Measurements from ENCODE around the gene HTATSF1.

HTATSF1 gene

GRCh38 chrX:136497556-136498052 lies at the start of gene HTATSF1:
Gene HTATSF1 (plus strand): TSS chrX:136497592. CDS start chrX:136497685, 93 bp downstream.
- DNase-seq: no peak

DNA sequence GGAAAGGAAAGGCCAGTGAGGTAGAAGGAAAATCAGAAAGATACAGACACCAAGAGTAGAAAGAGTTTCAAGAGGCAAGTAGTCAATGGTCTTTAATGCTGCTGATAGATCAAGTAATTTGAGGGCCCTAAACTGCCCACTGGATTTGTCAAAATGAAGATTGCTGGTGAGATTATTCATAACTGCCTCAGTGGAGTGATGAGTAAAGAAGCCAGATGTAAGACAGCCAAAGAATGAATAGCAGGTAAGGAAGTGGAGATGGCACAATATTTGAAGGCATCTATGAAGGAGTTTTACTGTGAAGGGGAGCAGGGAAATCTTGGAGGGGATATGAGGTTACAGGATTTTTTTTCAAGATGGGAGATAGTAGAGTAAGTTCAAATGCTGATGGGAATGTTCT lies 49.4 kb upstream of the HTATSF1 start:
- DNase-seq: no peak

DNA sequence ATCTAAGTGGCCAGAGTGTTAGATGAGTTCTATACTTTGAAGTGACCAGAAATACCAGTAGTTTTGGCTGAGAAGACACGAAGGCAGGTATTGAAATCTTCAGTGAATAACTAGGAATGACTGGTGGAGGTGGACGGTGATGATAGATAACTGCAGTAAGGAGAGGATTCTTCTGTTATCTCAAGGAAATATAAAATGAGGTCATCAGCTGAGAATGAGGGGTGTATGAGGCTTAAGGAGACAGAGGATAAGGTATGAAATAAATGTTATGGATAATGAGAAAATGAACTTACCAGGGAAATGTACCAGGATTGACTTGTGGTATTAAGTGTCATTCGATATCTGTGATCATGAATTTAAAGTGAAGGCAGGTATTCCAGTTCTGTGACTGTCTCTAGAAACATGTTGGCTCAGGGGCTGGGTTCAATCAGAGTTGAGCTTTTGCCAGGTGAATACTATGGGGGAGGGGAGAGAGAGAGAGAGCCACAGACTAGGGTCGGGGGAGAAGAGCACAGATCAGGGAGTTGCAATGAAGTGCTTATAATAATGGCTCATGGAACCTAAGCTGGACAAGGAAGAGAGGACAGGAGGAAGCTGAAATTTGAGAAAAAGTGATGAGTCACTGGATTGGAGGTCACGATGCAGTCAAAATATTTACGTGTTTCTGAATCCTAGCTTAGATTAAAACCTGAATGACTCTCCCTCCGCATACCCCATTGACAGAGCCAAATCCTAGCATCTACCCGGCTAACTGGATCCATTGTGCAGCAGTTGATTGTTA lies 47.2 kb upstream of the HTATSF1 start:
- DNase-seq: no peak

DNA sequence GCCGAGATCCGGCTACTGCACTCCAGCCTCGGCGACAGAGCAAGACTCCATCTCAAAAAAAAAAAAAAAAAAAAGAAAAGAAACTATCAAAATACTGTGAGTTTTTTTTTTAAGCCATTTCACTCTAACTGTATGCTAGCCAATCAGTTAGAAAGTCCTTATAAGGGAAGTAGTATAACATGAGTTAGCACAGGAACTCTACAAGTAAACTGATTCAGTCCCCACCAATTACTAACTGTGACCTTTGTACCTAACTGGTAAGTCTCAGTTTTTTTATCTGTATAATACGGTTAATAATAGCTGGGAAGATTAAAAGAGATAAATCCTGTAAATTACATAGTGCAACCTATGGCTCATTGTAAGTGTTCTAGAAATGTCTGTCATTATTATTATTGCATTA lies 44.8 kb upstream of the HTATSF1 start:
- DNase-seq: no peak

DNA sequence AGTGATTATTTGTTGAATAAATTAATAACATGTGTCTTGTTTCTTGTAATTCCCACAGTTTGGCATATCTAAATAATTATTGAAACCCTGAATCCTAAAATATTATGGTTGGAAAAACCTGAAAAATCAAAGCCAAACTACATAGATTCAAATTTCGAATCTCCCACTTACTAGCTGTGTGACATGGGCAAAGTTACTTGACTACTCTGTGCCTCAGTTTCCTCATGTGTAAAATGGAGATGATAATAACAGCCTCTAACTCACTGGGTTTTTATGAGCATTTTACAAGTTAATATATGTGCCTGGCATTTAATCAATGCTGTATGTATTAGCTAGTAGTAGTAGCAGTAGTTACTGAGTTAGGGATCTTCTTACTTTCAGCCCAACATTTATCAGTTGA lies 44.3 kb upstream of the HTATSF1 start:
- DNase-seq: no peak

GRCh38 chrX:136453771-136454170 lies 43.6 kb upstream of the HTATSF1 start:
- no peak for DNase-seq

DNA sequence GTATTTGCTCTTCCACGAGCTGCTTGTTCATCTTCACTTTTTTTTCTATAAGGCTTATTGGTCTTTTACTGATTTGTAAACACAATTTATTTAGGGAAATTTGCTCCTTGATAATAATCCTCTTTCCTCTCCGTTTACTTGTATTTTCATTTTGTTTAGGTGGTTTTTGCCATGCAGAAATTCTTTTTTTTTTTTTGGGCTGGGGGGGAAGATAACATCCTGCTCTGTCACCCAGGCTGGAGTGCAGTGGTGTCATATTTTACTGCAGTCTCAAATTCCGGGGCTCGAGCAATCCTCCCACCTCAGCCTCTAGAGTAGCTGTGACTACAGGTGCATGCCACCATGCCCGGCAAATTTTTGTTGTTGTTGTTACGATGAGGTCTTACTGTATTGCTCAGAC lies 41.3 kb upstream of the HTATSF1 start:
- DNase-seq: no peak

- DNase-seq: no peak
Observed at GRCh38 chrX:136457303-136457917, 40.0 kb upstream of the HTATSF1 start.

GRCh38 chrX:136464589-136464988 lies 32.8 kb upstream of the HTATSF1 start:
- DNase-seq: no peak

- DNase-seq: no peak
Observed at GRCh38 chrX:136467303-136467702, 30.1 kb upstream of the HTATSF1 start.

DNA sequence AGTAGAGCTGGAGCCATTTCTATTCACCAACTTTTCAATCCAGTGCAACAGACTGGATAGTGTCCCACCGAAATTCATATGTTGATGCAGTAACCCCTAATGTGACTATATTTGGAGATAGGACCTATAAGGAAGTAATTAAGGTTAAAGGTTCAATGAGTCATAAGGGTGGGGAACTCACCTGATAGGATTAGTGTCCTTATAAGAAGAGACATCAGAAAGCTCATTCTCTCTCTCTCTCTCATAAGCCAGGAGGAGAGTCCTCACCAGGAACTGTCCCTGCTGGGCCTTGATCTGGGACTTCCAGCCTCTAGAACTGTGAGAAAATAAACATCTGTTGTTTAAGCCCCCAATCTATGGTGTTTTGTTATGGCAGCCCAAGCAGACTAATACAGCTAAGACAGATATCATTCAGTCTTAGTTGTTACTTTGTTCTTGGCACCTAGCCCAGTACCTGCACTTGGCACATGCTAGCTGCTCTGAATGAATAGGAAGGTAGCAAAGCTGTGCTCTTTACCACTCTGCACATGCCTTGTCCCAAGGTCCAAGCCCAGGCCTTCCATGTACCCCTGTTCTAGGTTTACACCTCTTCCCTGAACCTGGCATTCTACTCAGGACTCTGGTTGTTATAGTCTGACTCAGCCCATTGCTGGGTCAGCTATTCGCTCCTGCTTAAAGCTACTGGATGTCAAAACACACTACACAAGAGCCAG lies 28.8 kb upstream of the HTATSF1 start:
- no peak for DNase-seq

- no peak for DNase-seq
Observed at GRCh38 chrX:136473663-136474062, 23.7 kb upstream of the HTATSF1 start.

GRCh38 chrX:136475236-136475635 lies 22.2 kb upstream of the HTATSF1 start:
- no peak for DNase-seq

GRCh38 chrX:136476501-136476900 lies 20.9 kb upstream of the HTATSF1 start:
- DNase-seq: no peak

GRCh38 chrX:136477026-136477425 lies 20.4 kb upstream of the HTATSF1 start:
- DNase-seq: no peak

DNA sequence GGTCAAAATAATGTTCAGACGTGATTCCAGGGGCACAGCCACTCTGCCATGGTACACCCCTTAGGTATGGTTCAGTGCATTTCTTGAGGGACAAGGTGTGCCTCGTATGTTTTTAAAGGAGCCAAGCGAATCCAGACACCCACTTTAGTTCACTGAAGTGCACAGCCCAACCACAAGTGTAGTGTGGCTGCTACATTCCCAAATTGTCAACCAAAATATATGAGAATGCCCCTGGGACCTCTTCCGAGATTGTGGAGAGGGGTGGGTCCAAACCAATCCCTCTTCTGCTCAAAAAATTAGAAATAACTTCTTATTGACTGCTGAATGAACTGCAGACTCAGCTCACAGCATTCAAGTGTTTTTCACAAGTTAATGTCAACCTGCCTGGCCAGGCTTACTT lies 17.0 kb upstream of the HTATSF1 start:
- DNase-seq: no peak

GRCh38 chrX:136487647-136488046 lies 9.7 kb upstream of the HTATSF1 start, which contains the start of gene BRS3:
Gene BRS3 (plus strand): TSS chrX:136487947. CDS start chrX:136488115, 168 bp downstream.
- DNase-seq: no peak

DNA sequence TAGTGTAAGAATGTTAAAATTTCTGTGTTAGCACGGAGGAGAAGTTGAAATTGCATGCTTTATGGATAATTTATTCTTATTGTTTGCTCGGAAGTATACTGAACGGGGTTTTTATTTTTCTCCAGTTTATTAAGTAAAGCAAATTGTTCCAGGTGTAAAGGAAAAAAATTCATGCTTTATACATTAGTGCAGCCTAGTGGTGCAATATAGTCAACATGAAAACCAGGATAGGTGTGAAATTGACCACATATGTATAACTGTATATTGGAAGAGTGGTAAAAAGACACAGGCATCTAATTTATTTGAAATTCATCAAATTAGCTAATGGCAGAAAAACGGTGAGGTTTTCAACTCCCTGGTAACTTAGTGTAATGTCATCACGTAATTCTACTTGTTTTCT lies 8.7 kb upstream of the HTATSF1 start:
- DNase-seq: no peak

- no peak for DNase-seq
Observed at GRCh38 chrX:136491832-136492231, 5.6 kb upstream of the HTATSF1 start.

DNA sequence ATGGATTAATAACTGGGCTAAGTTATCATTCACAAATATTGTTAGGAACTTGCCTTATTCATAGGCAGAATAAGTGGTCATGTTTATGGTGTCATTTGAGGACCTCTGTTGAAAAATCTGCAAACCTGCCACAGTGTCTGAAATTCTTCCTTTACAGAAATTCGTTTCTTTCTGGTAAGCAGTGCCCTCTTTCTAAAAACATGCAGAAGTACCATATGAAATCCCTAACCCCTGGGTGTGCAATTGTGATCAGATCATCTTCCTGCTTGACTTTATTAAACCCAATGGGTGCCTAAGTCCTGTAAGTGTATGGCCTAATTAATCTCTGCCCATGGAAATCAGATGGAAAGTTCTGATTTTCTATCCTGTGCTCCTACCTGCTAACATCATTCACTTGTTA lies 4.4 kb upstream of the HTATSF1 start:
- DNase-seq: no peak

- DNase-seq: no peak
Observed at GRCh38 chrX:136495043-136495442, 2.3 kb upstream of the HTATSF1 start.

DNA sequence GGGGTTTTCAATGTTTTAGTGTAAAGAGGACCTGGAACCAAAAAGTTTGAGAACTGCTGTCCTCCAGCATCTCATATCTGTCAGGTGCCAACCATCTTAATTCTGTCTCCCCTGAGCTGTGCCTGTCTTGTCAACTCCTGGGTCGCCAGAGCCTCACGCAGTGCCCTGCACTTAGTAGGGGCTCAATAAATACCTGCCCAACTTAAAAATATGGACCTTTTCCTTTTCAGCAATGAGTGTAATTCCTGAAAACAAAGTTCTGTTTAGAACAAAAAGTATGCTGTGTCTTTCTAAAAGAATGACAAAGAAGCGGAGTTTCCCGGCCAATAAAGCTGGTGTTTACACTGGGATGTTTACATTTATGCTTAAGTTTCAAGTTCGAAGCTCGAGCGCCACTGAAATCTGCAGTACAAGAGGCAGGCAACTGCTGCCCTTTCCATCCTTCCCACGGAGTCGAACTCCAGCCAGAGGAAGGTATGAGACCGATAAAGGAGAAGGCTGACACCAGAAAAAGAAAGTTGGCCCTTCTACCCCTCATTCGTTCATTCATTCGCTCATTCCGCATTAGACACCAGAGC lies 1.1 kb upstream of the HTATSF1 start:
- no peak for DNase-seq
